ENCODE results near the gene CELF3.
"Not testable (repeated sequence)": the region's sequence is repeated elsewhere in the genome, so short reads cannot be mapped to it uniquely, and the experiment has no call there.

CELF3 gene

DNA sequence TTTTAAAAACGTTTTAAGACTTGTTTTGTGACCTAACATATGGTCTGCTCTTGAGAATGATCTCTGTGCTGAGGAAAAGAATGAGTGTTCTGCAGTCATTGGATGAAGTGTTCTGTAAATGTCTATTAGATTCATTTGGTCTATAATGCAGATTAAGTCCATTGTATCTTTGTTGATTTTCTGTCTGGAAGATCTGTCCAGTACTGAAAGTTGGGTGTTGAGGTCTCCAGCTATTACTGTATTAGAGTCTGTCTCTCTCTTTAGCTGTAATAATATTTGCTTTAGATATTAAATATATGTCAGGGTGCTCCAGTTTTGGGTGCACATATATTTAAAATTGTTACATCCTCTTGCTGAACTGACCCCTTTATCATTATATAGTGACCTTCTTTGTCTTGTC, 43.2 kb downstream of the CELF3 start:
- no peak for TF ChIP-seq CTCF (conservative IDR thresholded peaks at IDR 0.05; ENCODE audit: low read depth, low read length)
- Histone ChIP-seq H2AFZ (ENCODE audit: low read depth) (no peak overlapping the region), H3K9ac (no peak overlapping the region), H3K4me2 (no peak overlapping the region), H4K20me1 (ENCODE audit: insufficient read depth) (no peaks in the 10 kb centered on the region), H3K4me3 (IDR thresholded peaks at IDR 0.05; ENCODE audit: insufficient read depth, low read depth, low read length) (no peak overlapping the region), H3K27ac (no peak overlapping the region), H3K36me3 (ENCODE audit: insufficient read depth) (peaks cover 3% of the 10 kb centered on the region; the same call in 1 of the 2 replicates), H3K79me2 (ENCODE audit: insufficient read depth, low read depth) (no peaks in the 10 kb centered on the region), H3K27me3 (ENCODE audit: insufficient read depth, low read depth) (no peaks in the 10 kb centered on the region), H3K4me1 (ENCODE audit: low read depth, poor library complexity, severe bottlenecking) (no peaks in the 10 kb centered on the region)

- not testable (repeated sequence) for H3K27ac ChIP-seq; H3K9ac ChIP-seq; H3K79me2 ChIP-seq (ENCODE audit: insufficient read depth, low read depth); H3K4me3 ChIP-seq (IDR thresholded peaks at IDR 0.05; ENCODE audit: insufficient read depth, low read depth, low read length); H2AFZ ChIP-seq (ENCODE audit: low read depth); H3K27me3 ChIP-seq (ENCODE audit: insufficient read depth, low read depth); H3K4me2 ChIP-seq; H3K36me3 ChIP-seq (ENCODE audit: insufficient read depth); H4K20me1 ChIP-seq (ENCODE audit: insufficient read depth)
- H3K4me1 ChIP-seq (ENCODE audit: low read depth, poor library complexity, severe bottlenecking): peaks cover 18% of the 10 kb centered on the region
These were observed 46.4 kb downstream of the CELF3 start for GRCh38 chr1:151670036-151670675.

DNA sequence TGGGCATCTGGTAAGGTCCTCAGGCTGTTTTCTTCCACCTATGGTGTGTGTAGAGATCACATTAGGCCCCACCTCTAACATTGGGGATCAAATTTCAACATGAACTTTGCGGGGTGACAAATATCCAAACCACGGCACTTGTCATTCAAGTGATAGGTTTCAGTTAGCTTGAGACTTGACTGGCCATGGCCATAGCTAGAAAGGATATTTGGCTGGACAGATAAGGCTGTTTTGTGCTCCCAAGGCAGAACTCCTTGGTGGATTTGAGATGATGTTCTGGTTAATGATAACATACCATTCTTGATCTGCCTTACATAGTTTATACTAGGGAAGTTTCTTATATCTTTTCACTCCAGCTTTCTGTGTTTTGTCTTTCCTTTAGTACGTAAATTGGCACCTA, 48.5 kb downstream of the CELF3 start:
- Histone ChIP-seq H4K20me1 (ENCODE audit: insufficient read depth) (0 out of 2 replicates have a peak, but pooled peaks cover 3% of the 10 kb centered on the region), H3K9ac (no peak overlapping the region), H3K4me1 (ENCODE audit: low read depth, poor library complexity, severe bottlenecking) (peaks cover 18% of the 10 kb centered on the region), H3K27ac (no peak overlapping the region), H3K79me2 (ENCODE audit: insufficient read depth, low read depth) (no peaks in the 10 kb centered on the region), H3K36me3 (ENCODE audit: insufficient read depth) (peaks cover 3% of the 10 kb centered on the region; the same call in 1 of the 2 replicates), H3K4me2 (no peak overlapping the region), H3K27me3 (ENCODE audit: insufficient read depth, low read depth) (no peaks in the 10 kb centered on the region), H2AFZ (ENCODE audit: low read depth) (no peak overlapping the region), H3K4me3 (IDR thresholded peaks at IDR 0.05; ENCODE audit: insufficient read depth, low read depth, low read length) (no peak overlapping the region)
- TF ChIP-seq CTCF (conservative IDR thresholded peaks at IDR 0.05; ENCODE audit: low read depth, low read length): no peak

- Histone ChIP-seq H3K4me2 (no peak overlapping the region), H3K27ac (no peak overlapping the region), H3K36me3 (ENCODE audit: insufficient read depth) (no peaks in the 10 kb centered on the region), H2AFZ (ENCODE audit: low read depth) (no peak overlapping the region), H3K79me2 (ENCODE audit: insufficient read depth, low read depth) (no peaks in the 10 kb centered on the region), H3K9ac (no peak overlapping the region), H3K27me3 (ENCODE audit: insufficient read depth, low read depth) (no peaks in the 10 kb centered on the region), H3K4me1 (ENCODE audit: low read depth, poor library complexity, severe bottlenecking) (peaks cover 7% of the 10 kb centered on the region), H3K4me3 (IDR thresholded peaks at IDR 0.05; ENCODE audit: insufficient read depth, low read depth, low read length) (no peak overlapping the region), H4K20me1 (ENCODE audit: insufficient read depth) (0 out of 2 replicates have a peak, but pooled peaks cover 3% of the 10 kb centered on the region)
- no peak for TF ChIP-seq CTCF (conservative IDR thresholded peaks at IDR 0.05; ENCODE audit: low read depth, low read length)
These were observed 54.9 kb downstream of the CELF3 start for GRCh38 chr1:151661751-151662150.

- Histone ChIP-seq H3K27ac (no peak overlapping the region), H3K27me3 (ENCODE audit: insufficient read depth, low read depth) (no peaks in the 10 kb centered on the region), H3K4me2 (no peak overlapping the region), H4K20me1 (ENCODE audit: insufficient read depth) (no peaks in the 10 kb centered on the region; the same call in 1 of the 2 replicates), H3K9ac (no peak overlapping the region), H3K4me3 (IDR thresholded peaks at IDR 0.05; ENCODE audit: insufficient read depth, low read depth, low read length) (no peak overlapping the region), H3K36me3 (ENCODE audit: insufficient read depth) (no peaks in the 10 kb centered on the region), H2AFZ (ENCODE audit: low read depth) (no peak overlapping the region), H3K4me1 (ENCODE audit: low read depth, poor library complexity, severe bottlenecking) (peaks cover under 1% of the 10 kb centered on the region), H3K79me2 (ENCODE audit: insufficient read depth, low read depth) (no peaks in the 10 kb centered on the region)
- no peak for TF ChIP-seq CTCF (conservative IDR thresholded peaks at IDR 0.05; ENCODE audit: low read depth, low read length)
These were observed 61.2 kb downstream of the CELF3 start for GRCh38 chr1:151655371-151655770.

Measured in KMS-11 (cell line).